GM10266 (cell line): Measurements from ENCODE around the gene TMC7.

Source experiments
- DNase-seq: peaks from one replicate; pipeline ENCODE4 v3.0.0; 2012; ENCODE audit errors: extremely low spot score
- TF ChIP-seq, protein P1 (sequence below): IDR thresholded peaks from 2 replicates; pipeline ENCODE4 v1.5.1; 2012; ENCODE audit warnings: mild to moderate bottlenecking, low read depth; ENCODE audit not compliant: control insufficient read depth, insufficient read depth; ENCODE audit errors: missing control alignments

Gene TMC7

DNA sequence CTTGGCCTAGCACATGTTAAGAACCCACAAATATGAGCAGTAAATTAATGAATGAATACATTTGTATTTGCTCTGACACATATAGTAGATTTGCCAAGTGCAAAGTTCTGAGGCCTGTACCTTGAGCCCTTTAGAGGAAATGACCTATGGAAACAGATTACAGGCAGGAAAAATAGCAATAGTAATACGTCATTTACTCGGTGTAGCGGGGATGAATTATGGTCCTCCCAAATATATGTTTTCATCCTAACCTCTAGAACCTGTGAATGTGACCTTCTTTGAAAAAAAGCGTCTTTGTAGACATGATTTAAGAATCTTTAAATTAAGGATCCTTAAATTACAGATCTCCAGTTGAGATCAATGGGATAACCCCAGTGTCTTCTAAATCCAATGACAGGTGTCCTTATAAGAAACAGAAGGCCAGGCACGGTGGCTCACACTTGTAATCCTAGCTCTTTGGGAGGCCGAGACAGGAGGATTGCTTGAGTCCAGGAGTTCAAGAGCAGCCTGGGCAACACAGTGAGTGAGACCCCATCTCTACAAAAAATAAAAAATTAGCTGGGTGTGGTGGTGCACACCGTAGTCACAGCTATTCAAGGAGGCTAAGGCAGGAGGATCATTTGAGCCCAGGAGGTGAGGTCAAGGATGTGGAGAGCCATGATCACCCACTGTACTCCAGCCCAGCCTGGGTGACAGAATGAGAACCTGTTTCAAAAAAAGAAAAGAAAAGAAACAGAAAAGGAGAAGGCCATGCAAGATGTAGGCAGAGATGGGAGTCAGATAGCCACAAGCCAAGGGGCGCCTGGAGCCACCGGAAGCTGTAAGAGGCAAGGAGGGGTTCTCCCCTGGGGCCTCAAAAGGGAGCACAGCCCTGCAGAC lies 124.9 kb downstream of the TMC7 start:
- TF ChIP-seq, protein P1, sequence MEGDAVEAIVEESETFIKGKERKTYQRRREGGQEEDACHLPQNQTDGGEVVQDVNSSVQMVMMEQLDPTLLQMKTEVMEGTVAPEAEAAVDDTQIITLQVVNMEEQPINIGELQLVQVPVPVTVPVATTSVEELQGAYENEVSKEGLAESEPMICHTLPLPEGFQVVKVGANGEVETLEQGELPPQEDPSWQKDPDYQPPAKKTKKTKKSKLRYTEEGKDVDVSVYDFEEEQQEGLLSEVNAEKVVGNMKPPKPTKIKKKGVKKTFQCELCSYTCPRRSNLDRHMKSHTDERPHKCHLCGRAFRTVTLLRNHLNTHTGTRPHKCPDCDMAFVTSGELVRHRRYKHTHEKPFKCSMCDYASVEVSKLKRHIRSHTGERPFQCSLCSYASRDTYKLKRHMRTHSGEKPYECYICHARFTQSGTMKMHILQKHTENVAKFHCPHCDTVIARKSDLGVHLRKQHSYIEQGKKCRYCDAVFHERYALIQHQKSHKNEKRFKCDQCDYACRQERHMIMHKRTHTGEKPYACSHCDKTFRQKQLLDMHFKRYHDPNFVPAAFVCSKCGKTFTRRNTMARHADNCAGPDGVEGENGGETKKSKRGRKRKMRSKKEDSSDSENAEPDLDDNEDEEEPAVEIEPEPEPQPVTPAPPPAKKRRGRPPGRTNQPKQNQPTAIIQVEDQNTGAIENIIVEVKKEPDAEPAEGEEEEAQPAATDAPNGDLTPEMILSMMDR: no peak
- DNase-seq: no peak

DNA sequence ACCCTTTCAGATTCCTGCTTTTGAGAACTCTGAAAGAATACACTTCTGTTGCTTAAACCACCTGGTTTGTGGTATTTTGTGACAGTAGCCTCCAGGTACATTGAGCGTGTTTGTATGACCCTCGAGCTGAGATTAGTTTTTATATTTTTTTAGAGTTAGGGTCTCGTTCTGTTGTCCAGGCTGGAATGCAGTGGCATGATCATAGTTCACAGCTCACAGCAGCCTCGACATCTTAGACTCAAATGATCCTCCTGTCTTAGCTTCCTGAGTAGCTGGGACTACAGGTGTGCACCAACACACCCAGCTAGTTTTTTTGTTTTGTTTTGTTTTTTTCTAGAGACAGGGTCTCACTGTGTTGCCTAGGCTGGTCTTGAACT lies 125.5 kb downstream of the TMC7 start:
- no peak for DNase-seq
- TF ChIP-seq, protein P1: no peak

DNA sequence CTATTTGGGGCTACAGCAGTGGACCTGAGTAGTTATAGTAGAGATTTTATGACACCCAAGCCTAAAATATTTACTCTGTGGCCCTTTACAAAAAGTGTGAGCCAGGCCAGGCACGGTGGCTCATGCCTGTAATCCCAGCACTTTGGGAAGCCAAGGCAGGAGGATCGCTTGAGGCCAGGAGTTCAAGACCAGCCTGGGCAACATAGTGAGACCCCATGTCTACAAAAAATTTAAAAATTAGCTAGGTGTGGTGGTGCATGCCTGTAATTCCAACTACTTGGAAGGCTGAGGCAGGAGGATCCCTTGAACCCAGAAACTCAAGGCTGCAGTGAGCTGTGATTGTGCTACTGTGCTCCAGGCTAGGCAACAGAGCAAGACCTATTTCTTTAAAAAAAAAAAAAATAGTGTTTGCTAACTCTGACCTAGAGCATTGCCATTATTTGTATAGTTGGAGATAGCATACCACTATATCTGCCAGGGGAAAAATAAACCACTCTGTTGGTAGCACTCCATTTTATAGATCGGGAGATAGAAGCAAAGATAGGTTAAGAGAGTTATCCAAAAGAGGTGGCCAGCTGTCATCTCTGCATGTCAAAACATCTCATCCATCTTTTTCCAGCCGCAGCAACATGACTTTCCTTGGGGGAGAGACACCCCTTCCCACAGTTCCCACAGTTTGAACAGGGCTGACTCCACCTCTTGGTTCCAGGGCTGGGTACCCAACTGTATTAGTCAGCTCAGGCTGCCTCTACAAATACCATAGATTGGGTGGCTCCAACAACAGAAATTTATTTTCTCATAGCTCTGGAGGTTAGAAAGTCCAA lies 127.0 kb downstream of the TMC7 start:
- TF ChIP-seq, protein P1: no peak
- DNase-seq: no peak

DNA sequence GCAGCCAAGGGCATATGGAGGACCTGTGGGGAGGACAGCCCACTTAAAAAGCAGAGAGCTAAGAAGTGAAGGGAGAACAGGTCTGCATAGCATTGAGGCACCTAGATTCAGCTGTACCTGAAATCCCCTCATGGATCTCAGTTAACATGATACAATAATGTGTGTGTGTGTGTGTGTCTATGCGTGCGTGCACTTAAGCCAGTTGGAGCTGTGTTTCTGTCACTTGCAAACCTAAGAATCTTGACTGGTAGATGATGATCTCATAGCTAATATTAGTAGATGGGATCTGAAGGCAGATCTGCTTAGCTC lies 128.3 kb downstream of the TMC7 start:
- TF ChIP-seq, protein P1: no peak
- no peak for DNase-seq
